Umbilical cord (tissue), 2 donors: ENCODE measurements around the gene MCM3AP. TPM values are rescaled to one million over a fixed set of nuclear protein-coding genes. Genes with fewer than 3 reads are reported as not detected.

ENCODE experiments used
- DNase-seq: peaks from one replicate; pipeline ENCODE4 v3.0.0-alpha.2; 2015; ENCODE audit warnings: low spot score
- total RNA-seq: library from RNA; depleted of rRNA; stranded (reverse); fragments of >200 nt; gene quantifications from one replicate; pipeline ENCODE4 v1.2.3, GENCODE V29; 2014; ENCODE audit warnings: low replicate concordance; ENCODE audit not compliant: insufficient read depth

Gene MCM3AP
- 35.2 TPM for total RNA-seq

GRCh38 chr21:46285206-46285661, at the start of gene MCM3AP:
TSS of gene MCM3AP (minus strand) at chr21:46285611. CDS start at chr21:46285286, 325 bp downstream.
- no peak for DNase-seq

GRCh38 chr21:46334351-46335140, 49.1 kb upstream of the MCM3AP start:
- DNase-seq, result no peak

GRCh38 chr21:46329796-46330195, 44.4 kb upstream of the MCM3AP start:
- DNase-seq, result no peak

DNA sequence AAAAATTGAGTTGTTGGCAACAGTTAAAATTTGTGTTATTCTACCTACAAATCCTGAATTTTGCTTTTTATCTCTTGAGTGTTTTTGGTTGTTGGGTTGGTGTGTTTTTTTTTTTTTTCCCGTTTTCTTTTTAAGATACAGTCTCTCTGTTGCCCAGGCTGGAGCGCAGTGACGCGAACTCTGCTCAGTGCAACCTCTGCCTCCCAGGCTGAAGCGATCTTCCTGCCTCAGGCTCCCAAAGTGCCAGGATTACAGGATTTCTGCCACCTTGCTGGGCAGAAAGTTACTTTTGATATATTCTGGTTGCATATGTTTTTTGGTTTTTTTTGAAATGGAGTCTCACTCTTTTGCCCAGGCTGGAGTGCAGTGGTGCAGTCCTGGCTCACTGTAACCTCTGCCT, 42.7 kb upstream of the MCM3AP start:
- DNase-seq, result no peak

GRCh38 chr21:46327711-46328110, 42.3 kb upstream of the MCM3AP start:
- DNase-seq, result no peak

- DNase-seq, result no peak
Observed at GRCh38 chr21:46326110-46326703, 40.8 kb upstream of the MCM3AP start.

DNA sequence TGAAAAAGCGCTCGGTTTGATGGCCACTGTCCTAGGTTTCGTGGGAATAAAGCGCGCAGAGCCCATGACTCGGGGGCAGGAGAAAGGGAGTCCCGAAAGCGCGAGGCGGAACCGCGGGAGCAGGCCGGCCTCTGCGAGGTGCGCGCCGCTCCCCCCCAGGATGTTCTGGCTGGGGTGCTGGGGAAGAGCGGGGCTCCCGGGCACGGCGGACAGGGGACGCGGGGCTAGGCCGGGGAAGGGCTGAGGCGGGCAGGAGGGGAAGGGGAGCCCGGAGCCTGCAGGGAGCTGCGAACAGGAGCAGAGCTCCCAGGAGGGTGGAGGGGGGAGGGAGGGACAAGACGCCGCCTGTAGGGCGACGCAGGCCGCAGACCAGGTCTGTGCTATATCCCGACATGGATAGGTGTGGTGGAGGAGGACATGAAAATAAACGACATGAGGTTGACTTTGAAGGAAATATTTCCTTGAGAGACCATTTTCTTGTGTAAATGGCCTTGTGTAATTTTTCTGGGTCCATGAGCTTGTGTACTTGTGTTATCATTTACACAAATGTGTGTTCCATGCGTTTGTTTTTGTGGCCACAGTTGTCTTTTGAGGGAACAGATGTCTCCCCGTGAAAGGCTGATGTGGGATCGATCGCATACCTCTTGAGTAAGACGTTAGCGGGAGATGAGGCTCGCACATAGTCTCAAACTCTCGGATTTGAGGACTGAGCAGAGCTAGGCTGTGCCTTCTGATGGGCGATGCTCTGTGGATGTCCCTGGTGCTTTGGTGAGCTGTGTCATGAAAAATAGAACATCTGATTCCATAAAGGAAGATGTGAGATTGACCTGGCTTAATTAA, 39.9 kb upstream of the MCM3AP start:
- DNase-seq, result peak; percentile 50

DNA sequence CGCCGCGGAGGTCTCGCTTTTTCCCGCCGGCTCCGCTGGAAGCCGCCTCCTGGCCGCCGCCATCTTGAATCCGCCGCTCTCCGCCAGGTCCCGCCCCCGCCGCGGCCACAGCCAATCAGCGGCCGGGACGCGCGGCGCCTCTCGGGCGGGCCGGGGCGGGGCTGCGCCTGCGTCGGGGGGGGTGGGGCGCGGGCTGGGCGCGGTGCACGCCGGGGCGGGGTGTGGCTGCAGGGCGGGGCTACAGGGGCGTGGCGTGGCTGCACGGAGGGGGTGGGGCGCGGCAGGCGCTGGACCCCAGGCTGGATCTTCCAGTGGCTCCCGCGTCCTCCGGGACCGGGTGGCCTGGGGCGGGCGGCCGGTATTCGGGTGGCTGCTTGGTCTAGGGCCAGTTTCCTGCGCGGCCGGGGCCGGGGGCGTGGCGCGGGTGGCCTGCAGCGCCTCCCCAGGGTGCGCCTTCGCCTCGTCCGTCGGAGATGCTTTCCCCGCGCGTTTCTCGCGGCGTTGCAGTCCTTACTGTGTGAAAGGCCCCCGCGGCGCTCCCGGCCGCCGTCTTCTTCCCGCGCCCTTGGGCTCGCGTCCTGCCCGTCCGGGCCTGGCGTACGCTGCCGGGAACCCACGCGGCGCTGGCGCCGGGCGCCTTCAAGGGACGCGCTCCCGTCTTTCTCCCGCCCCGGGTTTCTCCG, 39.1 kb upstream of the MCM3AP start:
- DNase-seq, result peak; percentile 86

DNA sequence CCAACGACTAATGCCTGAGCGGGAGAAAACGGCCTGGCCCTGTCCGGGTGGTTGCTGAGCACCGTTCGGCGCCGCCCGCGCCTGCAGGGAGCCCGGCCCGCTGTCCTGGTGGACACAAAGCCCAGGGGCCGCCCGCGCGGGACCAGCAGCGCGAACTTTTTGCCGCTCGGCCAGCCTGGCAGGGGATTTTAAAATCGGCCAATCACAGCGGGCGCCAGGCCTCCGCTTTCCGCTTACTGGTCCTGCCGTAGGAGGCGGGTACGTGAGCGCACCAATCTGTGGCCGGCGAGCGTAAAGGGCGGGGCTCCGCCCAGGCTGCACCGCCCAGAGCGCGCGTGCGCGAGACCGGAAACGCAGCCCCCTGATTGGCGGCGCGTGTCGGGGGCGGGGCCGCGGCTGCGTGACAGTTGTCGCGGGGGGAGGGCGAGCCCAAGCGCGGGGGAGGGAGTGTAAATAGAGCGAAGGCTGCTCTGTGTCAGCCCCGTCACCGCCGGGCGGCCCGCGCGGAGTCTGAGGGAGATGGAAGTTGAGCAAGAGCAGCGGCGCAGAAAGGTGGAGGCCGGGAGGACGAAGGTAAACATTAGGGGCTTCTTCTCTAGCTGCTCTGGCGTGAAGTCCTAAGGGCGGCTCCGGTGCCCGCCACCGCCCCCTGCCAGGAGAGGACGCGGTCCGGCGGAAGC, 38.4 kb upstream of the MCM3AP start, which contains the start of the genes C21orf58 and PCNT:
TSS of gene C21orf58 (minus strand) at position 161 of the 680 bp plus-strand sequence. CDS start 1,132 bp downstream, outside the sequence.
TSS of gene PCNT (plus strand) at position 447 of the 680 bp plus-strand sequence. CDS start at position 520, 73 bp downstream.
- peak; percentile 99 for DNase-seq

DNA sequence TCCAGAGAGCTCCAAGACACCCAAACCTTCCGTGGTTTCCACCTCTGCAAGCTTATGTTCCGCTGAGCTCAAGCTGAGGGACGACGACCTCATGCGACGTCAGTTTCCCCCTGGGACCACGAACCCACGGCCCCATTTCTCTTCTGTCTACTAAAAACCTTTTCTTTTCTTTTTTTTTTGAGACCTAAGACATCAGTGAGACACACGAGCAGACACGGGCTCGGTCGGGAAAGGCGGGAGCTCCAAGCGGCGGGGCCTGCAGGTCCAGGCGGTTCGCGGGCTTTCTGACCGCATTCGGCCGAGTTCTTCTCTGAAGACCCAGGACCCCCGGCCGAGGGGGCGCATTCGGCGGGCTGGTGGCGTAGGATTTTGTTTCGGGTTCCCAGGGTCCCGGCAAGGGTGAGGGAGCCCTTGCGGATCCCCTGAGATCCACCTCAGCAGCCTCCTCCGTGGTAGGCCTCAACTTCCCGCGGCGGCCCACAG, 37.9 kb upstream of the MCM3AP start:
- peak; percentile 10 for DNase-seq

- peak; percentile 17 for DNase-seq
Observed at GRCh38 chr21:46322351-46323226, 37.2 kb upstream of the MCM3AP start.

DNA sequence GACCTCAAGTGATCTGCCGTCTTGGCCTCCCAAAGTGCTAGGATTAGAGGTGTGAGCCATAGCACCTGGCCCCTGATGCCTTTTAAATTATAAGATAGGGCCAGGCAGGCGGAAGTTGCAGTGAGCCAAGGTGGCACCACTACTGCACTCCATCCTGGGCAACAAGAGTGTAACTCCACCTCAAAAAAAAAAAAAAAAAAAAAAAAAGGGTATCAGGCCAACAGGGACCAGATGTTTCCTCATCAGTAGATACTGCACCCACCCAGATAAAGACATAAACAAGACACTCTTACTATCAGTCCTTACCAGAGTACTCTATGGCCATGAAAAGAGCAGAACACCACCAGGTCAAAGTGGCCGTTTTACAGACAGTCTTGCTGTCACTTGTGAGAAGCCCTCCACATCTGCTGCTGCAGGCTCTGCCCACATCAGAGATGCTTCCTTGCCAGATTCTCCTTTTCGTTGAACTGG, 35.0 kb upstream of the MCM3AP start:
- no peak for DNase-seq

DNA sequence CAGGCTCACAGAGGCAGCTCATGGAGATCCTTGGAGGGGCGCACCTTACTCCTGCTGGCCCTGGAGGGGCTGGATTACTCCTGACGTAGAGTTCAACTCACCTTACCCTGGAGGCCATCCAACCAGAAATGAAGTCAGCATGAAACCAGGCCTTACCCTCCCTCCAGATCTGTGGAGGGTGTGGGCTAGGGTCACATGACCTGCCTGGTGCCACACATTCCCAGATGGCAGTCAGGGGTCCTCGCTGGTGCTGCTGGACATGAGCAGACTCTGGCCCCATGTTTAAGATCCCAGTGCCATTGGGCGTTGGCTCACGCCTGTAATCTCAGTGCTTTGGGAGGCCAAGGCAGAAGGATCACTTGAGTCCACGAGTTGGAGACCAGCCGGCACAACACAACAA, 33.8 kb upstream of the MCM3AP start:
- no peak for DNase-seq

GRCh38 chr21:46318464-46318845, 33.0 kb upstream of the MCM3AP start:
- no peak for DNase-seq

DNA sequence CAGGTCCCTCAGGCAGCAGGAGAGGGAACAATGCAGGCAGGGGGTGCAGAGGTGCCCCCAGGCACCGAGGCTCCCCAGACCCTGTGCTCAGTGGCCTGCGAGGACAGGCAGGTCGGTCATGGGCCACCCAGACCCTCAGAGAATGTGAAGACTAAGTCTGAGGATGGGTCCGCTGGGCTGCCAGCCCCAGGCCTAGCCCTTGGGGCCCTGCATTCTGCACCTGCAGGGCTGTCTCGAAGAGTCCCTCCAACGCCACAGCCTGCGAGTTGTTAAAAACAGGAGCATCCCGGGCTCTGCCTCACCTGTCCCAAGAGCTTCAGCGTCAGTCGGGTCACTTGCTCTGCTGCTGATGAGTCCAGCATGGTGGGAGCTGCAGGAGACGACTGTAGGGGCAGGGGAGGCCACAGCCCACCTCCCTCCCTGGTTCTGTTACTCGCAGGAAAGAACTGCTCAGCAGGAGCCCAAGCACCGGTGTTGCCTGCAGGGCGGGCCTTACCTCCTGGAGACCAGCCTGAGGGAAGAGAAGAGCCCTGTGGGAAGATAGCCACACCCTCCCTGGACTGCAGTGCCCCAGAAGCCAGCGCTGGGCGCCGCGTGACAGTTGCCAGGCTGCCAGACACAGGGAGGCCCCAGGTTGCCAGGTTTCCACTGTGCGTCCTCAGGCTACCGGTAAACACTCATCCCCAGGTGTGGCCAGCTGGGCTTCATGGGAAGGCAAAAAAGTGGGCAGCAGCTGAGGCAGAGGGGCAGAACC, 32.5 kb upstream of the MCM3AP start:
- DNase-seq, result no peak

GRCh38 chr21:46316708-46317324, 31.4 kb upstream of the MCM3AP start:
- DNase-seq, result no peak

DNA sequence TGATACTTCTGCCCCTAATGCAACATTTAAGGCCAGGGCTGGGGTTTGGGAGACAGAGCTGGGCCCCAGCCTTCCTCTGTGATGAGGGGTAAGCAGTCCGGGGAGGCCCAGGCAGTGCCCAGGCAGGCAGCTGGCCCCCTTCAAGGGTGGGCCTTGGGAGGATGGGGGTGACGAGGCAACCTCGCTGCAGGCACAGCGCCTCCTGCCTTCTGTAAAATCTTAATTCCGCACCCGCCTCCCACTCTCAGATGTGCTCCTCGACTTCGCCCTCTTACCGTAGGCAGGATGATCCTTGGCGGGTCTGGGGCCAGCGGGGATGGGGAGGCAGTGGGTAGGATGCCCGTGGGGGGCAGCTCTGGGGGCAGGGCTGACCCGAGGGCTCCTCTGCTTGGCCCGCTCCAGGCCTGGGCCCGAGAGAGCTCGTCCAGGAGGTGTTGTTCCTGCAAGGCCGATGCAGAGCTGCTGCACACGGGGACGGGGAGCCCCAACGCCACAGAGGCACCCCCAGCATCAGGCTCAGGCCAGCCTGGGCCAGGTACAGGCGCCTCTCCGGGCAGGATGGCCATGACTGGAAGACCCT, 29.1 kb upstream of the MCM3AP start:
- no peak for DNase-seq

- no peak for DNase-seq
Observed at GRCh38 chr21:46312949-46313348, 27.5 kb upstream of the MCM3AP start.
